ENCODE measurements around the gene OSBPL9. TPM values are rescaled to one million over a fixed set of nuclear protein-coding genes. Genes with fewer than 3 reads are reported as not detected.

Gene OSBPL9
- total and polyA plus RNA-seq, 9 of the 15 experiments (the other 6 are each of a cell fraction or from before 2014, with no cell fraction given): 43.9 to 217 (median 170) TPM

DNA sequence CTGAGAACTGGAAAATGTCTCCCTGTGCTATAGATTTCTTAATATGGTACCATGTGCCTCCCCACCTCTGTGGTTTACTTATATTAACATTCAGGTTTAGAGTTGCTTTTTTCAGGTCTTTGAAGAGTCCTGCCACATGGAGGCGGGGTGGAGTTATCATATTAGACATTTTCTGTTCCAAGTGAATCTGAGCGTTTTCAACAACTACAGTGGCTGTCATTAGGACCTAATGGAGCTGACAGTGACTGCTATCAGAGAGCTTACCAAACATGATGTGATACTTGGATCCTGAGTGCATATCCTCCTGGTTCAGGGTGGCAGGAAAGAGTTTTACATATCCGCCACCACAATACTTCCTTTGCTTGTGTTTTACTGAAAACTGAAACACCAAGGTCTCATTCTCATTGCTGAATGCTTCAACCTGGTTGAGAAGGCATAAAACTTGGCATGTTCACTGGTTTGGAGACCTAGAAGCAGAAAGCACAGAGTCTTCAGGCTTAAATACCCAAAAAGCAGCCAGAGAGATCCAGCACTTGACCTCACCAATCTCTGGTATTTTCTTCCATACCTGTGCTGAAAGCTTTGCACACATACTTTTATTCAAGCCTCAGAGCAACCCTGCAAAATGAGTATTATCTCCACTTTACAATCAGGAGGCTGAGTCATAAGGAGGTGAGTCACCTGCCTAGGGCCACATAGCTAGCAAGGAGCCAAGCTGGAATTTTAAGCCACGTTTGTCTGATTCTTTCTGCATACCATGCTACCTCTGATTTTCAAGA lies 47.4 kb upstream of the OSBPL9 start (continued):
- no peak for TF ChIP-seq HNRNPH1 (optimal IDR thresholded peaks at IDR 0.05; ENCODE audit: low read depth, low read length)
- TF ChIP-seq EHMT2 (IDR thresholded peaks at IDR 0.05): no peak
- no peak for TF ChIP-seq STAG1 (CRISPR knock-in tag; IDR thresholded peaks at IDR 0.05; ENCODE audit: borderline replicate concordance)
- peak in 1 of 2 experiments; percentile 73; a peak in 1 of 4 replicates for TF ChIP-seq RCOR1 (IDR thresholded peaks at IDR 0.05; ENCODE audit: borderline replicate concordance in 1 of 2, low read depth in 2 of 2, low read length in 2 of 2)
- TF ChIP-seq, protein P1, sequence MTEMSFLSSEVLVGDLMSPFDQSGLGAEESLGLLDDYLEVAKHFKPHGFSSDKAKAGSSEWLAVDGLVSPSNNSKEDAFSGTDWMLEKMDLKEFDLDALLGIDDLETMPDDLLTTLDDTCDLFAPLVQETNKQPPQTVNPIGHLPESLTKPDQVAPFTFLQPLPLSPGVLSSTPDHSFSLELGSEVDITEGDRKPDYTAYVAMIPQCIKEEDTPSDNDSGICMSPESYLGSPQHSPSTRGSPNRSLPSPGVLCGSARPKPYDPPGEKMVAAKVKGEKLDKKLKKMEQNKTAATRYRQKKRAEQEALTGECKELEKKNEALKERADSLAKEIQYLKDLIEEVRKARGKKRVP (CRISPR knock-in tag; IDR thresholded peaks at IDR 0.05): peak; percentile 80
- TF ChIP-seq KLF6 (CRISPR knock-in tag; IDR thresholded peaks at IDR 0.05; ENCODE audit: borderline replicate concordance): no peak
- no peak for TF ChIP-seq TRIM24 (IDR thresholded peaks at IDR 0.05)
- no peak for TF ChIP-seq ZSCAN29 (IDR thresholded peaks at IDR 0.05)
- TF ChIP-seq, protein P2, sequence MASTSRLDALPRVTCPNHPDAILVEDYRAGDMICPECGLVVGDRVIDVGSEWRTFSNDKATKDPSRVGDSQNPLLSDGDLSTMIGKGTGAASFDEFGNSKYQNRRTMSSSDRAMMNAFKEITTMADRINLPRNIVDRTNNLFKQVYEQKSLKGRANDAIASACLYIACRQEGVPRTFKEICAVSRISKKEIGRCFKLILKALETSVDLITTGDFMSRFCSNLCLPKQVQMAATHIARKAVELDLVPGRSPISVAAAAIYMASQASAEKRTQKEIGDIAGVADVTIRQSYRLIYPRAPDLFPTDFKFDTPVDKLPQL (IDR thresholded peaks at IDR 0.05; ENCODE audit: extremely low read depth, insufficient read length): no peak
- TF ChIP-seq, protein P3, sequence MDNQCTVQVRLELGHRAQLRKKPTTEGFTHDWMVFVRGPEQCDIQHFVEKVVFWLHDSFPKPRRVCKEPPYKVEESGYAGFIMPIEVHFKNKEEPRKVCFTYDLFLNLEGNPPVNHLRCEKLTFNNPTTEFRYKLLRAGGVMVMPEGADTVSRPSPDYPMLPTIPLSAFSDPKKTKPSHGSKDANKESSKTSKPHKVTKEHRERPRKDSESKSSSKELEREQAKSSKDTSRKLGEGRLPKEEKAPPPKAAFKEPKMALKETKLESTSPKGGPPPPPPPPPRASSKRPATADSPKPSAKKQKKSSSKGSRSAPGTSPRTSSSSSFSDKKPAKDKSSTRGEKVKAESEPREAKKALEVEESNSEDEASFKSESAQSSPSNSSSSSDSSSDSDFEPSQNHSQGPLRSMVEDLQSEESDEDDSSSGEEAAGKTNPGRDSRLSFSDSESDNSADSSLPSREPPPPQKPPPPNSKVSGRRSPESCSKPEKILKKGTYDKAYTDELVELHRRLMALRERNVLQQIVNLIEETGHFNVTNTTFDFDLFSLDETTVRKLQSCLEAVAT (IDR thresholded peaks at IDR 0.05): no peak
- no peak for TF ChIP-seq MIER1 (IDR thresholded peaks at IDR 0.05; ENCODE audit: low read depth)
- TF ChIP-seq SETDB1 (IDR thresholded peaks at IDR 0.05; ENCODE audit: low read length): no peak
- no peak for TF ChIP-seq ZFP1 (CRISPR knock-in tag; IDR thresholded peaks at IDR 0.05)
- TF ChIP-seq ZNF282 (CRISPR knock-in tag; IDR thresholded peaks at IDR 0.05): no peak
- no peak for TF ChIP-seq NFYB (IDR thresholded peaks at IDR 0.05; ENCODE audit: extremely low read depth, insufficient read length)
- TF ChIP-seq, protein P4, sequence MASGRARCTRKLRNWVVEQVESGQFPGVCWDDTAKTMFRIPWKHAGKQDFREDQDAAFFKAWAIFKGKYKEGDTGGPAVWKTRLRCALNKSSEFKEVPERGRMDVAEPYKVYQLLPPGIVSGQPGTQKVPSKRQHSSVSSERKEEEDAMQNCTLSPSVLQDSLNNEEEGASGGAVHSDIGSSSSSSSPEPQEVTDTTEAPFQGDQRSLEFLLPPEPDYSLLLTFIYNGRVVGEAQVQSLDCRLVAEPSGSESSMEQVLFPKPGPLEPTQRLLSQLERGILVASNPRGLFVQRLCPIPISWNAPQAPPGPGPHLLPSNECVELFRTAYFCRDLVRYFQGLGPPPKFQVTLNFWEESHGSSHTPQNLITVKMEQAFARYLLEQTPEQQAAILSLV (tag; IDR thresholded peaks at IDR 0.05): no peak
- TF ChIP-seq, protein P5, sequence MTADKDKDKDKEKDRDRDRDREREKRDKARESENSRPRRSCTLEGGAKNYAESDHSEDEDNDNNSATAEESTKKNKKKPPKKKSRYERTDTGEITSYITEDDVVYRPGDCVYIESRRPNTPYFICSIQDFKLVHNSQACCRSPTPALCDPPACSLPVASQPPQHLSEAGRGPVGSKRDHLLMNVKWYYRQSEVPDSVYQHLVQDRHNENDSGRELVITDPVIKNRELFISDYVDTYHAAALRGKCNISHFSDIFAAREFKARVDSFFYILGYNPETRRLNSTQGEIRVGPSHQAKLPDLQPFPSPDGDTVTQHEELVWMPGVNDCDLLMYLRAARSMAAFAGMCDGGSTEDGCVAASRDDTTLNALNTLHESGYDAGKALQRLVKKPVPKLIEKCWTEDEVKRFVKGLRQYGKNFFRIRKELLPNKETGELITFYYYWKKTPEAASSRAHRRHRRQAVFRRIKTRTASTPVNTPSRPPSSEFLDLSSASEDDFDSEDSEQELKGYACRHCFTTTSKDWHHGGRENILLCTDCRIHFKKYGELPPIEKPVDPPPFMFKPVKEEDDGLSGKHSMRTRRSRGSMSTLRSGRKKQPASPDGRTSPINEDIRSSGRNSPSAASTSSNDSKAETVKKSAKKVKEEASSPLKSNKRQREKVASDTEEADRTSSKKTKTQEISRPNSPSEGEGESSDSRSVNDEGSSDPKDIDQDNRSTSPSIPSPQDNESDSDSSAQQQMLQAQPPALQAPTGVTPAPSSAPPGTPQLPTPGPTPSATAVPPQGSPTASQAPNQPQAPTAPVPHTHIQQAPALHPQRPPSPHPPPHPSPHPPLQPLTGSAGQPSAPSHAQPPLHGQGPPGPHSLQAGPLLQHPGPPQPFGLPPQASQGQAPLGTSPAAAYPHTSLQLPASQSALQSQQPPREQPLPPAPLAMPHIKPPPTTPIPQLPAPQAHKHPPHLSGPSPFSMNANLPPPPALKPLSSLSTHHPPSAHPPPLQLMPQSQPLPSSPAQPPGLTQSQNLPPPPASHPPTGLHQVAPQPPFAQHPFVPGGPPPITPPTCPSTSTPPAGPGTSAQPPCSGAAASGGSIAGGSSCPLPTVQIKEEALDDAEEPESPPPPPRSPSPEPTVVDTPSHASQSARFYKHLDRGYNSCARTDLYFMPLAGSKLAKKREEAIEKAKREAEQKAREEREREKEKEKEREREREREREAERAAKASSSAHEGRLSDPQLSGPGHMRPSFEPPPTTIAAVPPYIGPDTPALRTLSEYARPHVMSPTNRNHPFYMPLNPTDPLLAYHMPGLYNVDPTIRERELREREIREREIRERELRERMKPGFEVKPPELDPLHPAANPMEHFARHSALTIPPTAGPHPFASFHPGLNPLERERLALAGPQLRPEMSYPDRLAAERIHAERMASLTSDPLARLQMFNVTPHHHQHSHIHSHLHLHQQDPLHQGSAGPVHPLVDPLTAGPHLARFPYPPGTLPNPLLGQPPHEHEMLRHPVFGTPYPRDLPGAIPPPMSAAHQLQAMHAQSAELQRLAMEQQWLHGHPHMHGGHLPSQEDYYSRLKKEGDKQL (CRISPR knock-in tag; IDR thresholded peaks at IDR 0.05; ENCODE audit: borderline replicate concordance): no peak
